ENCODE data around the gene MRPL38.
"Not testable (repeated sequence)": the region's sequence is repeated elsewhere in the genome, so short reads cannot be mapped to it uniquely, and the experiment has no call there.

The MRPL38 gene

GRCh38 chr17:75869282-75870141, 35.2 kb downstream of the MRPL38 start:
- Mint-ChIP-seq H3K9me3 (no peaks in the 10 kb centered on the region), H3K27me3 (ENCODE audit: low read depth, poor library complexity) (peaks cover 15% of the 10 kb centered on the region), H3K4me1 (peaks cover 23% of the 10 kb centered on the region), H3K36me3 (ENCODE audit: low read depth) (no peaks in the 10 kb centered on the region), H3K27ac (no peak overlapping the region), H3K4me3 (no peak overlapping the region)
- TF ChIP-seq CTCF (IDR thresholded peaks at IDR 0.05) = no peak
- no peak for DNase-seq

- H3K4me3 Mint-ChIP-seq = not testable (repeated sequence)
These were observed 35.9 kb downstream of the MRPL38 start for GRCh38 chr17:75868730-75869281.

GRCh38 chr17:75865404-75866188, 39.1 kb downstream of the MRPL38 start:
- DNase-seq = not testable (repeated sequence)

More at GRCh38 chr17:75868730-75869281, 35.9 kb downstream of the MRPL38 start:
- not testable (repeated sequence) for DNase-seq; H3K27ac Mint-ChIP-seq; H3K9me3 Mint-ChIP-seq; H3K36me3 Mint-ChIP-seq (ENCODE audit: low read depth)
- peaks cover 10% of the 10 kb centered on the region for H3K27me3 Mint-ChIP-seq (ENCODE audit: low read depth, poor library complexity)
- H3K4me1 Mint-ChIP-seq = peaks cover 26% of the 10 kb centered on the region

GRCh38 chr17:75864887-75865286, 39.8 kb downstream of the MRPL38 start:
- H3K27me3 Mint-ChIP-seq (ENCODE audit: low read depth, poor library complexity) = not testable (repeated sequence)

More at GRCh38 chr17:75865404-75866188, 39.1 kb downstream of the MRPL38 start:
- H3K27ac Mint-ChIP-seq; H3K36me3 Mint-ChIP-seq (ENCODE audit: low read depth); H3K4me3 Mint-ChIP-seq; H3K9me3 Mint-ChIP-seq: not testable (repeated sequence)
- Mint-ChIP-seq H3K4me1 (peaks cover 22% of the 10 kb centered on the region), H3K27me3 (ENCODE audit: low read depth, poor library complexity) (peaks cover 11% of the 10 kb centered on the region)

GRCh38 chr17:75864448-75864871, 40.2 kb downstream of the MRPL38 start:
- Mint-ChIP-seq H3K27ac (no peak overlapping the region), H3K4me1 (peaks cover 18% of the 10 kb centered on the region), H3K4me3 (no peak overlapping the region), H3K9me3 (peaks cover 4% of the 10 kb centered on the region), H3K36me3 (ENCODE audit: low read depth) (no peaks in the 10 kb centered on the region), H3K27me3 (ENCODE audit: low read depth, poor library complexity) (peaks cover 7% of the 10 kb centered on the region)
- DNase-seq = no peak
- no peak for TF ChIP-seq CTCF (IDR thresholded peaks at IDR 0.05)

More at GRCh38 chr17:75864887-75865286, 39.8 kb downstream of the MRPL38 start:
- H3K27ac Mint-ChIP-seq; H3K4me3 Mint-ChIP-seq; H3K9me3 Mint-ChIP-seq; H3K36me3 Mint-ChIP-seq (ENCODE audit: low read depth); DNase-seq: not testable (repeated sequence)
- peaks cover 18% of the 10 kb centered on the region for H3K4me1 Mint-ChIP-seq

- H3K27me3 Mint-ChIP-seq (ENCODE audit: low read depth, poor library complexity) = peaks cover 8% of the 10 kb centered on the region
- H3K36me3 Mint-ChIP-seq (ENCODE audit: low read depth) = no peaks in the 10 kb centered on the region
- H3K4me1 Mint-ChIP-seq = peaks cover 18% of the 10 kb centered on the region
- DNase-seq = no peak
- TF ChIP-seq CTCF (IDR thresholded peaks at IDR 0.05) = no peak
- peaks cover 4% of the 10 kb centered on the region for H3K9me3 Mint-ChIP-seq
- H3K4me3 Mint-ChIP-seq = no peak overlapping the region
- peak overlapping the region; percentile 13 for H3K27ac Mint-ChIP-seq
These were observed 42.8 kb downstream of the MRPL38 start for GRCh38 chr17:75861927-75862317.

- not testable (repeated sequence) for DNase-seq; H3K4me3 Mint-ChIP-seq; H3K36me3 Mint-ChIP-seq (ENCODE audit: low read depth); H3K27me3 Mint-ChIP-seq (ENCODE audit: low read depth, poor library complexity); H3K4me1 Mint-ChIP-seq; H3K27ac Mint-ChIP-seq; H3K9me3 Mint-ChIP-seq
These were observed 45.3 kb downstream of the MRPL38 start for GRCh38 chr17:75859358-75859757.

All from nephron progenitor cell (in vitro differentiated cells).